ENCODE measurements around the gene PPEF2. TPM values are rescaled to one million over a fixed set of nuclear protein-coding genes. Genes with fewer than 3 reads are reported as not detected.
"Not testable (repeated sequence)": the region's sequence is repeated elsewhere in the genome, so short reads cannot be mapped to it uniquely, and the experiment has no call there.

The PPEF2 gene
- total RNA-seq, 1 donor from 2014 or later = not detected

- TF ChIP-seq CTCF (IDR thresholded peaks at IDR 0.05; ENCODE audit: insufficient read depth, low read length, severe bottlenecking) = no peak
- Histone ChIP-seq H3K4me3 (ENCODE audit: low read depth, low read length) (no peak overlapping the region), H3K36me3 (ENCODE audit: control insufficient read depth, insufficient read depth, low read length) (no peaks in the 10 kb centered on the region), H3K27me3 (ENCODE audit: control insufficient read depth, insufficient read depth, low read length) (no peaks in the 10 kb centered on the region)
- no peak for DNase-seq (ENCODE audit: low read depth)
- no peak for FAIRE-seq
Measured at GRCh38 chr4:75920327-75920726, 18.1 kb upstream of the PPEF2 start.

- FAIRE-seq = no peak
- DNase-seq (ENCODE audit: low read depth) = no peak
- H3K36me3 ChIP-seq (ENCODE audit: control insufficient read depth, insufficient read depth, low read length) = no peaks in the 10 kb centered on the region
- no peak overlapping the region for H3K4me3 ChIP-seq (ENCODE audit: low read depth, low read length)
- no peaks in the 10 kb centered on the region for H3K27me3 ChIP-seq (ENCODE audit: control insufficient read depth, insufficient read depth, low read length)
- TF ChIP-seq CTCF (IDR thresholded peaks at IDR 0.05; ENCODE audit: insufficient read depth, low read length, severe bottlenecking) = no peak
Measured at GRCh38 chr4:75919920-75920319, 17.7 kb upstream of the PPEF2 start.

- Histone ChIP-seq H3K4me3 (ENCODE audit: low read depth, low read length) (no peak overlapping the region), H3K27me3 (ENCODE audit: control insufficient read depth, insufficient read depth, low read length) (no peaks in the 10 kb centered on the region), H3K36me3 (ENCODE audit: control insufficient read depth, insufficient read depth, low read length) (no peaks in the 10 kb centered on the region)
- TF ChIP-seq CTCF (IDR thresholded peaks at IDR 0.05; ENCODE audit: insufficient read depth, low read length, severe bottlenecking) = peak; percentile 81
- FAIRE-seq (no peak), DNase-seq (ENCODE audit: low read depth) (peak; percentile 55)
Measured at GRCh38 chr4:75916091-75916661, 13.9 kb upstream of the PPEF2 start.

- FAIRE-seq = no peak
- H3K36me3 ChIP-seq (ENCODE audit: control insufficient read depth, insufficient read depth, low read length) = no peaks in the 10 kb centered on the region
- no peak overlapping the region for H3K4me3 ChIP-seq (ENCODE audit: low read depth, low read length)
- no peak for DNase-seq (ENCODE audit: low read depth)
- no peak for TF ChIP-seq CTCF (IDR thresholded peaks at IDR 0.05; ENCODE audit: insufficient read depth, low read length, severe bottlenecking)
- H3K27me3 ChIP-seq (ENCODE audit: control insufficient read depth, insufficient read depth, low read length) = no peaks in the 10 kb centered on the region
Measured at GRCh38 chr4:75912968-75913367, 10.7 kb upstream of the PPEF2 start.

- not testable (repeated sequence) for DNase-seq (ENCODE audit: low read depth); H3K27me3 ChIP-seq (ENCODE audit: control insufficient read depth, insufficient read depth, low read length); H3K4me3 ChIP-seq (ENCODE audit: low read depth, low read length); H3K36me3 ChIP-seq (ENCODE audit: control insufficient read depth, insufficient read depth, low read length); FAIRE-seq
Measured at GRCh38 chr4:75910831-75911230, 8.6 kb upstream of the PPEF2 start.

GRCh38 chr4:75909405-75909804, 7.2 kb upstream of the PPEF2 start:
- no peak for DNase-seq (ENCODE audit: low read depth)

More at GRCh38 chr4:75909405-75909804, 7.2 kb upstream of the PPEF2 start:
- FAIRE-seq = no peak
- no peak for TF ChIP-seq CTCF (IDR thresholded peaks at IDR 0.05; ENCODE audit: insufficient read depth, low read length, severe bottlenecking)
- no peak overlapping the region for H3K4me3 ChIP-seq (ENCODE audit: low read depth, low read length)
- no peaks in the 10 kb centered on the region for H3K27me3 ChIP-seq (ENCODE audit: control insufficient read depth, insufficient read depth, low read length)
- no peaks in the 10 kb centered on the region for H3K36me3 ChIP-seq (ENCODE audit: control insufficient read depth, insufficient read depth, low read length)
